GM18508 (cell line): ENCODE measurements around the gene CNIH3.
"Not testable (repeated sequence)": the region's sequence is repeated elsewhere in the genome, so short reads cannot be mapped to it uniquely, and the experiment has no call there.

Experiments used
- ATAC-seq: cut with Tn5 transposase; IDR thresholded peaks from one replicate; pipeline ENCODE4 v1.9.1; 2021; ENCODE audit warnings: moderate number of reproducible peaks; ENCODE audit not compliant: insufficient read depth, unreplicated experiment

CNIH3 gene

DNA sequence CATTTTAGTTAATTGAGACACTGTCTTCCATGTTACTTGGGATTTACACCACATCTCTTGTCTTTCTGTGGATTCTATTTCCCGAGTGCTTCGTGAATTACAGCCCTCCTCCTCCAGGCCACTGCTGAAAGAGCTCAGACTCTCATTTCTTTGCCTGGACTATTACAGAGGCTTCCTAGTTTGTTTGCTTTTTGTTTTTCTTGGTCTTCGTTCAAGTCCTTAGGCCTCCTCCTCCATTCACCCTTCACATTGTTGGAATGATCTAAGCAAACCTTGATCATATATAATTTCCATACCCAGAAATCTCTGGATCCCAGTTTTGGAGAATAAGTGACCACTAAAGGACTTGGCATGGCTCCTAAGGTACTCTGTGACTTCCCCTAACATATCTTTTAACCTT is 94.1 kb downstream of the CNIH3 start:
- ATAC-seq: no peak

DNA sequence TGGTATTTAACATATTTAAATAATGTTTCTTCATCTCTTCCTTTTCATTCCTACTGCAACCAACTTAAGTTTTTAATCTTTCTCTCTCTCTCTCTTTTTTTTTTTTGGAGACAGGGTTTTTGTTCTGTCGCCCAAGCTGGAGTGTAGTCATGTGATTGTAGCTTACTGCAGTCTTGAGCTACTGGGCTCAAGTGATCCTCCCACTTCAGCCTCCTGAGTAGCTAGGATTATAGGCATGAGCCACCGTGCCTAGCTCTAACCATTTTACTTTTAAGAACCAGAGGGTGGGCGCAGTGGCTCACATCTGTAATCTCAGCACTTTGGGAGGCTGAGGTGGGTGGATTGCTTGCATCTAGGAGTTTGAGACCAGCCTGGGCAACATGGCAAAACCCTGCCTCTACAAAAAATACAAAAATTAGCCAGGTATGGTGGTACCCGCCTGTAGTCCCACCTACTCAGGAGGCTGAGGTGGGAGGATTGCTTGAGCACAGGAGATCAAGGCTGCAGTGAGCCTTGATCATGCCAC is 95.2 kb downstream of the CNIH3 start:
- ATAC-seq: not testable (repeated sequence)

DNA sequence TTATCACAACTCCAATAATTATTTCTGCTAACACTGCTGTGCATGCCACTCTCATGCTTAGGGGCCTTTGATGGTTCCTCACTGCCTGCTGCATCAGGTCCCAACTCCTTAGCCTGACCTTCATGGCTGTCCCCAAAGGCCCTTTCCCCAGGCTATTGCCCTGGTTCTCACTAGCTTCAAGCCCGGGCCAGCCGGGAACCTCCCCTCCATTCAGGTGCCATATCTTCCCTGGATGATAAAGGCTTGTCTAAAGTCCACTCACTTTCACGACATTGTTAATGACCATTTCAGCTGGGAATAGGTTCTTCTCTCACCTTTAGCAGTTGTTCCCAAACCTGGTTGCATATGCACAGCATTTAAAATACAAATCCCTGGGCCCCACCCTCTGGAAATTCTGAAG is 95.8 kb downstream of the CNIH3 start:
- ATAC-seq: no peak

DNA sequence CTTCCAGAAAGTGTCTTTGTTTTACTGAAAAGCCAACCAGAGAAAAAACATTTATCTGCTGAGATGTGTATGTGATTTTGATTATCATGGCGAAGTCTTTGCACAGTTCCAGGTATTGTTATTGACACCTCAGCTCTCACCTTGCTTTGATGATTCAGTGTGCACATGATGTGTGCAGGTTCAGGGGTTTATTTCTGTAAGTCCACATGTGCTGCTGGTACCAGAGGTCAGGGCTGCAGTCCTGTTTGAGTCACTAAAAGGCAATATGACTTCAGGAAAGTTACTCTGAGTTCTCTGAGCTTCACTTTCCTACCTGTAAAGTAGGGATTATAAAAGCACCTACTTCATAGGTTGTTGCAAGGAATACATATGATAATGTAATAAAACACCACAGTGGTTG is 97.1 kb downstream of the CNIH3 start:
- ATAC-seq: no peak

DNA sequence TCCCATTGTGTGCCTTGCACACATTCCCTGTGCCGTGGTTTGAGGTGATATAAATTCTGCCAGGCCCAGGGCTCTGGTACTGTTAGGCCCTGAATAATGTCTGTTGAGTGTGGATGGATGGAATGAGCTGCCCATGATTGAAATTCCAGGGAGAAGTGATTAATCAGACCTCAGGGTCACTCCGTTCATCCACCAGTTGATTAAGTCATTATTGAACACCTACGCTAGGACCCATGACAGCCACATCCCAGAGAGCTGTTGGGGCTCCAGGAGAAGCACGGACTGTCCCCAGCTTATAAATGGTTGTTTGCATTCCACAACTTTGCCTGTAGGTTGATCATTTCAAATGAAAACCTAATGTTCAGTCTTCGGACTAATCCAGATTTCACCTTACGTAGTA is 98.4 kb downstream of the CNIH3 start:
- no peak for ATAC-seq

DNA sequence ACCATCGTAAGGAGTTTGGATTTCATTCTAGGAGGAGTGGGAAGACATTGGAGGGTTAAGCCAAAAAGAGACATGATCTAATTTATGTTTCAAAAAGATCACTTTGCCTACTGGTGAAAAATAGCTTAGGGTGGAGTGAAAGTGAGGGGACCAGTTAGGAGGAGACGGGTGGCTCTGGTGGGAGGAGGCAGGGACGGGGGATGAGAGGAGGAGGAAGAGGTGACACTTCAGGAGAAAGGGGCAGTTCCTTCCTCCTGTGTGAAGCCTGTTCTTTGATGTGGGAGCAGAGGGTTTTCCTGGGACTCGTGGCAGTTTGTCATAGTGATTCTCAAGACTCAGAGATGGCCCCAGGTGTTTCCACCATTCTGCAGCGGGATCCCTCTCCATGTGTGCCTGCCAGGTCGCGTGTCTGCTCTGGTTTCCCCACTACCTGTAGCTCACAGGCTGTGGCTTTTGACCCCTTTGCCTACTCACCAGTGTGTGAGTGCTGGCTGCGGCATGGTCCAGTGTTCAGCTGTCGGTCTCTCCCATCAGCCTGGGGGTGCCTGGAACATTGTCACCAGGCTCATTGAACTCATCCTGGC is 102.4 kb downstream of the CNIH3 start:
- no peak for ATAC-seq

DNA sequence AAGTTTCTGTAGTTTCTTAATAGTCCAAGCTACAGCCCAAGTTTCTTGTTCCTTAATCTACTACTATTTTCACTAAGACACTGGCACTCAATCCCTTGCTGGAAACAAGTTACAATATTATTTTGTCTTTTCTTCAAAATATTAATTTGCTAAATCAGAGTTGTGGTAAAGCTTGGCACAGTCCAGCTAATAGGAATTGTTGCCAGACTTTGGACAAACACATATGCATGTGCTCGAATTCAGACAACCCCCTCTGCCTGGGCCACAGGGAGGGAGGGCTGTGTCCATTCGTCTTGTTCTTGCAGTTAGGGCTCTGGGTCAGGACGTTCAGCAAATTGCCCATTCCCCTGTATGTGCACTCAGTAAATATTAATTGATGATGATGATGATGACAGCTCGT is 103.6 kb downstream of the CNIH3 start:
- ATAC-seq: no peak

DNA sequence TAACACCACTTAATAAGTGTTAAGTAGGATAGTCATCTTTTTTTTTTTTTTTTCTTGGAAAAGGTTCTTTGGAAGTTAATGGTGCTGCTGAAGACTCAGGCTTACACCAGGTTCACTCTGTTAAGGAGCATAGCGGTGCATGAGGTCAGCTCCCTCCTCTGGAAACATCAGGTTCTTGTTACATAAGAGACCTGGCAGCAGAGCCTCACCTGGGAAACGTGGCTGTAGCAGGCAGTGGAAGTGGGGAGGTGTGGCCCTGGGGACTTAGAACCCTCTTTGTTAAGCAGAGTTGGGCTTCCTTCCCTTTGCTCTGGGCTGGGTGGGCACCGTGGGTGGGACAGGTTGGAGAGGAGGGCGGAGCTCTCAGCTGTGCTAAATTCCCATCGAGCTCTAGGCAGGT is 104.1 kb downstream of the CNIH3 start:
- no peak for ATAC-seq

DNA sequence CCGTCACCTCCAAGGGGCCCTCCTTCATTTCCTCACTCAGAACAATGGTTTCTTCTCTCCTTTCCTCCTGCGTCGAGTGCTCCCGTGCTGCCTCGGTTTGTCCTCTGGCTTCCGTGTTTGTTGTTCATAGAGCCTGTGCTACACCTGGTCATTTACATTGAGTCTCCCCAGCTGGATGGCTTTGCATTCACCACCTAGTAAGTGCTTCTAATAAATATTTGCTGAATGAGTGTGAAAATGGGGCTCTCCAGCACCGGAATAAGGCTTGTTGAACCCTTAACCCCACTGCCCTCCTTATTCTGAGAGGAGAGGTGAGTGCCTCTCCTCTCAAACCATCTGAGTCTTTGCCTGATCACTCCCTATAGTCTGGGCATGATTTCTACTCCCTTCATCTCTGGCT is 104.9 kb downstream of the CNIH3 start:
- ATAC-seq: no peak

DNA sequence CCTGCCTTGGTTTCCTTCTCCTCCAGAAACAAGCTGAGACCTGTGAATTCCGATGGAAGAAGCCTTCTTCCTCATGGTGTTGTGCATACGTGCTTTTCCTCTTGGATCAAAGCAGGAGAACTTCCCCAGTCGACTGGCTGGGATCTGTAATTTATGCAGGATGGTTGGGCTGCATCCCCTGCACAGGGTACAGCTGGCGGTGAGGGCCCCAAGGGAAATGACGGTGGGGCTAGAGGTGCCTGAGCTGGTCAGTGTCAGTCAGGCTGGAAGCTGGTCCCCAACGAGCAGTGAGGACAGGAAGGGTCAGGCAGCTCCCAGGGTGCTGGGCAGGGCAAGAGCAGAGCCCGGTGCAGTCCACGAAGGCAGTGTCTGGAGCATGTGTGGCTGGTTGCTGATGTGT is 106.7 kb downstream of the CNIH3 start:
- no peak for ATAC-seq

DNA sequence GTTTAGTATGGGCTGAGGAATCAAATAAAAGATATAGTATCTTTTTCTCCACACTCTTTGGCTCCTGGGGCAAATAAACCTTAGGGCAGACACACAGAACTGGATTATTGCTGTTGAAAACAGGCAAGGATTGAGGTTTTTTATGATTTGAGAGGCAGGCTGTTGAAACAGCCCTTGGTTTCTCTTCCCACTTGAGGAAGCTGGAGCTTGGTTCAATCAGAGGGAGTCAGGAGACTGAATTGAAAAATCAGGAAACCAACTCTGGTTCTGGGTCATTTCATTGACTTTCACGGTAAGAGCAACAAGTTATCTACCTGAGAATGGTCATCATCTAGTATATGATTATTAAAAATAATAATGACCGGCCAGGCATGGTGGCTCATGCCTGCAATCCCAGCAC is 108.4 kb downstream of the CNIH3 start:
- ATAC-seq: no peak

DNA sequence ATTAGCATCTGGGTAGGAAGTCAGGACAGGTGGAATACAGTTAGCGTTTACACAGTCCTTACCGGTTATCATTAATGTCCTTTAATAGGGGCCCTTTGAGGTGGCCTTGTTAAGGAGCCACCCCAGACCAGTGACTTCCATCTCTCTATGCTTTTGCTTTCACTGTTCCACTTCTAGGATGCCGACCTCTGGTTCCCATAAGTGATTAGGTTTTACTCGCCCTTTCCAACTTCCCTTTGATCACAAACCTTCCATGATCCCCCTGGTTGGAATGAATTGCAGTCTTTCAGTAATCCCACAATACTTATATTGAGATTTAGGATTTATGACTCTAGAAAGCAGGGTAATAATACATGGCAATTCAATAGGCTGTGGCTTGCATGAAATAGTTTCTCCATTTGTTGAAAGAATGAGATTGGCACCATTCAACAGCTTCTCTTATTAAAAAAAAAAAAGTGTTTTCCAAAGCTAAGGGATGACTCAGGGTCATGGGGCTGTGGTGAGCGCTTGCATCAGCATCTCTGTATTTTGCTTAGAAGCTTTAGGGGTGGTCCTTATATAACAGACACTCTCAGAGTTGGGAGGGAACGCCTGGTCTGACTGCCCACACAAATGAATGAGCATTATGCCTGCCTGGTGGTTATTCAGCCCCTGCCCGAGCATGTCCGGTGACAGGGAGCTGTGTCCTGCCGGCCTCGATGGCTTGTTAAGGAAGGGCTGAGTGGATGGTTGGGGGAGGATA is 110.5 kb downstream of the CNIH3 start:
- no peak for ATAC-seq

DNA sequence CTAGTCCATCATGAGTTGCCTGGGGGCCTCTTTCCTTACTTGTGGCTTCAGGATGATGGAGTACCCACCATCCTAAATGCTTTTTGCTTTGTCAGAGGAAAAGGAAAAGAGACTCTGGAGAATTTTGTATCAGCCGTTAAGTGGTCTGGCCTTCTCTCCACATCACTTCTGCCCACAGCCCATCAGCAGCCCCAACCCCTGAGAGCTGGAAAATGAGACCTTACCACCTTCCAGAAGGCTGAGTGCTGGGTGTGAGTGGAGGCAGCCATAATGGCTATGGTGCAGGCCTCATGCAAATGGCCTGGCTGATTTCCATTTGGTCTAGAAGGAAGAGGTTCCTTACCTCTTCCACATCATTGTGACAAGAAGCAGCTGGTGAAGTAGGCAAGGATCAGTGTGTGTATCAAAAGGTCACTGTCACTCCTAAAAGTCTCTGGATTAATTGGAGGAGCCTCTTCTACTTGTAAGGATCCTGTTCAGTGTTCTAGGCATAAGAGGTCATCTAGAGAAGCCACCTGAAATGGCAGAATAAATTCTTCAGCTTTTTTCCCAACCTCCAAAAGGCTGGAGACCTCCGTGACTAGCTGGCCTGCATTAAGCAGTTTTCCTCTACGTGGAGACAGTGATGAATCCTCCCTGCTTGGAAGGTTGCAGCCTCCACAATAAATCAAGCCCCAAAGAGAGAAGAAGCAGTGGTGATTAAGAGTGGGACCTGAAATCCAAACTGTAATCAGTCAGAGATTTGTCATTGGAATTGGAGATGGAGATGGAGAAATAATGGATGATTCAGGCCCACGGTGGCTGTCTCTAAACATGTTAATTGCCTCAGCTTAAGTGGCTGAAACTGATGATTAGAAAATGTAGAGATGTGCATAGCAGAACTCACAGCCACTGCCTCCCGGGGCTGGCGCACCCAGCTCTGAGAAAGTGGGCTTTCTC is 111.5 kb downstream of the CNIH3 start:
- no peak for ATAC-seq

DNA sequence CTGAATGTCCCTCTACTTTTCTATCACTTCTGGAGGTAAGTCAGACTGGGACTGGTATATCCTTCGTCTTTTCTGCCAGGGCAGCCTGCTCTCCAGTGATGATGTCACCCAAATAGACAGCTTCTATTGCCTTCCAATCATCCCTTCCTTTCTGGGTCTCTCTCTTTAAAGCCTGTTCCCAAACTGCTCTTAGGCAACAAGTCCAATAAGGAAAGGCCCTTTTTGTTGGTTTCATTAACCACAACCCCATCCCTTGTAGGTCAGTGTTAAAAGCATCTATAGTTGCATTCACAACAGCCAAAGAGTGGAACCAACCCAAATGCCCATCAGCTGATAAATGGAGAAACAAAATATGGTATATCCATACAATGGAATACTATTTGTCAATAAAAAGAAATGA is 114.4 kb downstream of the CNIH3 start:
- no peak for ATAC-seq

DNA sequence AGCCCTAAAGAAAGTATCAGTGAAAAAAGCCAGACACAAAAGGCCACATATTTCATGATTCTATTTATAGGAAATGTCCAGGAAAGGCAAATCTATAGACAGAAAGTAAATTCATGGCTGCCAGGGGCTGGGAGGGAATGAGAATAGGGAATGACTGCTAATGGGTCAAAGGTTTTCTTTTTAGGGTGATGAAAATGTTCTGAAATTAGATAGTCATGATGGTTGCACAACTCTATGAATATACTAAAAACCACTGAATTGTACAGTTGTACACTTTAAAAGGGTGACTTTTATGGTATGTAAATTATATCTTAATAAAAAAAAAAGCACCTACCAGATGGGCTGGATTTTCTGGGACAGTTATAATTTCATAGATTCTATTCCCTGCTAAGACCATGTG is 114.8 kb downstream of the CNIH3 start:
- ATAC-seq: no peak

DNA sequence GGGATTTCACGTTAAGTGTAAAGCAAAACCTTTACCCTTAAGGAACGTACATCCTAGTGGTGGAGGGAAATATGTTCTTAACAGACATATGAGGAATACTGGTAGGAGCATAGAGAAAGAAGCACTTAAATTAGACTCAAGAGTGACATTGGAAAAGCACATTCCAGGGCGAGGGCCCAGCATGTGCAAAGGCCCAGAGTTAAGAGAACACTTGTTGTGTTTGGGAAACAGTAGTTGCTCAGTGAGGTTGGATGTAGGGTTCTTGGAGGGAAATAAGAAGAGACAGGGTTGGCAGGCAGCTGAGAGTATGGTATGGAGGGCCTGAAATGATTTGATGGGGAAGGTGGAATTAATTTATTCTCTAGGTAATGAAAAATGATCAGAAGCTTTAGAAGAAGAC is 115.5 kb downstream of the CNIH3 start:
- ATAC-seq: no peak

DNA sequence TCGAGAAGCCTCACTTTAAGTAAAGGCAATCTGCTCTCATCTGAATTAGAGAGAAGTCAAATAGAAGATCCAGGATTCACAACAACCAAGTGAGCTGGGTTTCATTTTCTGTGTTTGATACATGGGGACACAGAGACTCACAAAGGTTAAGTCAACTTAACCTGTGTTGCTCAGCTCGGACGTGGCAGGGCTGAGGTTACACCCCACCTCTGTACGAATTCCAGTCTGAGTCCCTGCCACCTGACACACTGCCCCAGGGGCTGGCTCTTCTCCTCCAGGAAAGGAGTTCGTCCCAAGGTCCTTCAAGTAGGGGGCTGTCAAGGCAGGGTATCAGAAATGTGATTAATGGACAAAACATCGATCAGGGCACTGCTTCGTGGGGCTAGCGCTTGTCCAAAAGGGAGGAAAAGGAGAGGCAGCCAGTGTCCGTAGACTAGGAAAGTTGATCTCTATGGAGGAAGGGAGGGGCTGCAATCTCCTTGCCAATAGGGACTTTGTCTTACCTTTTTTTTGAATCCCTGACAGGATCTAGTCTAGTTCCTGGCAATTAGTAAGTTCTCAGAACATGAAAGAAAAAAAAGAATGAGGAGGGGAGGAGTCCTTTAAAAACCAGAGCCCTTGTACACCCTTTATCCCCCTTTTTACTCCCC is 116.4 kb downstream of the CNIH3 start:
- ATAC-seq: no peak

DNA sequence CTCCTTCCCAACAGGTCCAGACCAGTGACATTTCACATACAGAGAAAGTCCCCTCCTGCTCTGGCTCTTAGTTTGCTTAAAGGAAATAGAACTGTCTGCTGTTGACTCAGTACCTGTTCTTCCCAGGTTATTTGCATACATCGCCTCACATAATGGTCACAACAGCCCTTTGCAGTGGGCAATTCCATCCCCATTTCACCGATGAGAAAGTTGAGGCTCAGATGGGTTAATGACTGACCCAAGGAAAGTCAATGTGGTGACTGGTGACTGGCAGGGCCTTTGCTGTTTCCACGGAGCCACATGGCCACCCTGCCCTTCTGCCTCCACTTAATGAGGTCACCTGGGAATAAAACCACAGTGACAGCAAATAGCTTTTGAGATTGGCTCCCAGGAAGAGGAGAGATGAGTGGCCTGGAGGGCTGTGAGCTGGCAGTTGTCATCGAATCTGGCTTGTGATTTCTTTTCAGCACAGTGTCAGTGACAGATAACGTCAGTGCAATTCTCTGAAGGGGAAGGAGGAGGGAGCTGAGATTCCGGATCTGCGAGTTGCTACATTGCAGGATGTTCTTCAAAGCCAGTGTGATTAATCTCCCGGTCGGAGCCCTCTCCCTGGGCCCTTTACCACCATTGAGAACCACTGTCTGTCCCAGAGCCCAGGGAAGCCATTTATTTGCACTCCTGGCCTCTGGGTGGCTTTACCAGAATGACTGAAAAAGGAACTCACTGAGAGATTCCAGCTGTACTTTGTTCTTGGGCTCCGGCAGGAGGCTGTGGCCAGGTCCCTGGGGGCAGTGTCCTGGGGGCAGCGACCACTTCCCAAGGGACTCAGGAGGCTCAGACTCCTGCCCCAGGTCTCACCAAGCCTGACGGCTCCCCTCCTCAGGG is 117.2 kb downstream of the CNIH3 start:
- no peak for ATAC-seq

DNA sequence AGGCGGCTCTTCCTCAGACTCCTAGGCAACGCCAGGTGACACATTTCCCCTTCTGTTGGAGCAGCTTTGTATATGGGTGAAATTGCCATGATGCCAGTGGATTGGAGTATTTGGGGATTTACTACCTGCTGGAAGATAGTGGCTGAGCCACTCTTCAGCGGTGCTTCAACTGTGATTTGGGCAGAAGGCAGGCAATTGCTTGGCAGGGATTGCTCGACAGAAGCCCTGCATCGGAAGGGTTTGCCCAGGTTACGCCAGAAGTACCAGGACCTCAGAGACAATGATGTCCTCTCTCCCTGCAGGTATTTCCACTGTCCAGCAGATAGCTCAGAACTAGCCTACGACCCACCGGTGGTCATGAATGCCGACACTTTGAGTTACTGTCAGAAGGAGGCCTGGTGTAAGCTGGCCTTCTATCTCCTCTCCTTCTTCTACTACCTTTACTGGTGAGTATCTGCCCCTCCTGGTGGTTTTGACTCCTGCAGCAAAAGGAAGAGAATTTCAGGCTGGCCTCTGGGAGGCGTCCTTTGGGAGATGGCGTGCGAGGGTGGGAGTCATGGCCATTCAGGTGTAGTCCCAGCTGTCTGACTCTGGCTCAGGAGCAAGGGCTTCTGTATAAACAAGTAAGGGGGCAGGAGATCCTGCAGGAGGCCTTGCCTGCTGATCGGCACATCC is 118.3 kb downstream of the CNIH3 start:
- no peak for ATAC-seq
